Iris pigment epithelial cell (primary cell): Measurements from ENCODE around the gene INSM2.

ENCODE experiments used
- DNase-seq: peaks from one replicate; pipeline ENCODE4 v3.0.0-alpha.2; 2011; ENCODE audit warnings: low read depth

The INSM2 gene

GRCh38 chr14:35543006-35543405 is 9.0 kb downstream of the INSM2 start:
- DNase-seq: no peak

GRCh38 chr14:35549551-35549950 is 15.6 kb downstream of the INSM2 start:
- no peak for DNase-seq

- no peak for DNase-seq
Observed at GRCh38 chr14:35551081-35551480, 17.1 kb downstream of the INSM2 start.

GRCh38 chr14:35553808-35554207 is 19.8 kb downstream of the INSM2 start:
- peak; percentile 47 for DNase-seq

GRCh38 chr14:35556548-35556947 is 22.6 kb downstream of the INSM2 start:
- no peak for DNase-seq

- DNase-seq: no peak
Observed at GRCh38 chr14:35557221-35557747, 23.3 kb downstream of the INSM2 start.

- DNase-seq: no peak
Observed at GRCh38 chr14:35558680-35559079, 24.7 kb downstream of the INSM2 start.

- DNase-seq: no peak
Observed at GRCh38 chr14:35565871-35566464, 32.0 kb downstream of the INSM2 start.

GRCh38 chr14:35571598-35571997 is 37.6 kb downstream of the INSM2 start:
- DNase-seq: no peak

GRCh38 chr14:35573911-35574310 is 39.9 kb downstream of the INSM2 start:
- no peak for DNase-seq

GRCh38 chr14:35576260-35576659 is 42.3 kb downstream of the INSM2 start:
- peak; percentile 39 for DNase-seq

GRCh38 chr14:35576856-35577255 is 42.9 kb downstream of the INSM2 start:
- DNase-seq: no peak

- DNase-seq: no peak
Observed at GRCh38 chr14:35578135-35578534, 44.2 kb downstream of the INSM2 start.

- no peak for DNase-seq
Observed at GRCh38 chr14:35578639-35579038, 44.7 kb downstream of the INSM2 start.
